ENCODE measurements around the gene KLF15.

The KLF15 gene

GRCh38 chr3:126389794-126390146, 32.6 kb upstream of the KLF15 start:
- DNase-seq (ENCODE audit: low read depth in 2 of 2, low spot score in 1 of 2) = no peak

- DNase-seq (ENCODE audit: low read depth in 2 of 2, low spot score in 1 of 2) = no peak
Observed at GRCh38 chr3:126389112-126389793, 32.0 kb upstream of the KLF15 start.

- DNase-seq (ENCODE audit: low read depth in 2 of 2, low spot score in 1 of 2) = no peak
Observed at GRCh38 chr3:126381966-126382365, 24.8 kb upstream of the KLF15 start.

- DNase-seq (ENCODE audit: low read depth in 2 of 2, low spot score in 1 of 2) = no peak
Observed at GRCh38 chr3:126380011-126380768, 23.0 kb upstream of the KLF15 start.

DNA sequence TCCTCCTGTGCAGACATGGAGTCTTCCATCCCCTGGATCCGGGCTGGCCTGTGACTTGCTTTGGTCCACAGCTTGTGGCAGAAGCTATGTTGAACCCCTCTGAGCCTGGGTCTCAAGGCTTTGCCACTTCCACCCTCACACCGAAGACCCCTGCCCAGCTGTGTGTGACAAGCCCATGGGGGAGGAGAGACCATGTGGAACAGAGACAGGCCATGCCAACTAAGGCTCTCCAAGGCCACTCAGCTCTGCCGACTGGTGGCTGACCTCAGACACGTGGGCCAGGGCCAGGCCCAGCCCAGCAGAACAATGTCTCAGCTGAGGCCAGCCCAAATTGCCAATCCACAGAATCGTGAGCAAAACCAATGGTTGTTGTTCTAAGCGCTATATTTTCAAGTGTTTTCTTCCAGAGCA, 21.1 kb upstream of the KLF15 start:
- DNase-seq (ENCODE audit: low read depth in 2 of 2, low spot score in 1 of 2) = no peak

- no peak for DNase-seq (ENCODE audit: low read depth in 2 of 2, low spot score in 1 of 2)
Observed at GRCh38 chr3:126377211-126377610, 20.0 kb upstream of the KLF15 start.

DNA sequence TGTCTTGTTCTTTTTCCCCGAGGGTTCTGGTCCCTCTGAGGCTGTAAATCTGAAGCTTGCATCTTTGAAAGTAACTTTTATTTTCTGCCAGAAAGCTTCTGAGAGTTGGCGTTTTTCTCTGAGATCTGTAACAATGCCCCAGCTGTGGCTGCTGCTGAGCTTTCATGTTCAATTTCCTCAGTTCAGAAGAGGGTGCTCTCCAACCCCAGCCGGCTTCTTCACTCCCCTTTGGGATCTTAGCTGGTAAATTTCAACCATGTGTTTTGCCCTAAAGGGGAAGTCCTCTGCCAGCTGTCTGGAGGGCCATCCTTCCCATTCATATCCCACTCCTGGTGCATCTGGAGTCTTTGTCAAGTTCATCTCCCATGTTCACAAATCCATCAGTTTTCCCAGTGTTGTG, 19.2 kb upstream of the KLF15 start:
- DNase-seq (ENCODE audit: low read depth in 2 of 2, low spot score in 1 of 2) = no peak

GRCh38 chr3:126375835-126376331, 18.7 kb upstream of the KLF15 start:
- no peak for DNase-seq (ENCODE audit: low read depth in 2 of 2, low spot score in 1 of 2)

- no peak for DNase-seq (ENCODE audit: low read depth in 2 of 2, low spot score in 1 of 2)
Observed at GRCh38 chr3:126373682-126374601, 16.7 kb upstream of the KLF15 start.

GRCh38 chr3:126373146-126373613, 16.0 kb upstream of the KLF15 start:
- DNase-seq (ENCODE audit: low read depth in 2 of 2, low spot score in 1 of 2) = no peak

- DNase-seq (ENCODE audit: low read depth in 2 of 2, low spot score in 1 of 2) = no peak
Observed at GRCh38 chr3:126372413-126373145, 15.4 kb upstream of the KLF15 start.

DNA sequence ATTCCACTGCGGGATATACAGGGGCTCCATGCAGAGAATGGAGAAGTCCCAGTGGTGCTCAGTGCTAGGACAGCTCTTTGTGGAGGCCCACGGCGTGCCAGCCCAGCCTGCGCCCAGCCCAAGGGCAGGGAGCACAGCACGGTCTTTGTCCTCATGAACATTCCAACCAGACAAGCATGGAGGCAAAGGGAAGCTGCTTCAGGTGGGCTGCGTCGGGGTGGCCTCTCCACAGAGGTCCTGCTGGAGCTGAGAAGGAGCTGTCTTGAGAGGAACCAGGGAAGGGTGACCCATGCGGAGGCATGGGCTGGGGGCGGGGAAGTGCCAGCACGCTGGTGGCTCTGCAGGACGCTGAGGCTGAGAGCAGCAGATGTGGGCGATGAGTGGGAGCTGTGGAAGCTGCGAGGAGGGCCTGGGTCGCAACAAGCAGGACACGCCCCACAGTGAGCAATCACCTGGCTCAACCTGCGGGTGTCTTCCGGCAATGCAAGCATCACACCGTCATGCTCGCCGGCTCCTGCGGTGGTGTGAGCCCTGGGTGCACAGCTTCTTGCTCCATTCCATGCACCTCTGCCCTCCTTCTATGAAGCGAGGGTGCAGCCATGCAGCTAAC, 14.0 kb upstream of the KLF15 start:
- no peak for DNase-seq (ENCODE audit: low read depth in 2 of 2, low spot score in 1 of 2)

DNA sequence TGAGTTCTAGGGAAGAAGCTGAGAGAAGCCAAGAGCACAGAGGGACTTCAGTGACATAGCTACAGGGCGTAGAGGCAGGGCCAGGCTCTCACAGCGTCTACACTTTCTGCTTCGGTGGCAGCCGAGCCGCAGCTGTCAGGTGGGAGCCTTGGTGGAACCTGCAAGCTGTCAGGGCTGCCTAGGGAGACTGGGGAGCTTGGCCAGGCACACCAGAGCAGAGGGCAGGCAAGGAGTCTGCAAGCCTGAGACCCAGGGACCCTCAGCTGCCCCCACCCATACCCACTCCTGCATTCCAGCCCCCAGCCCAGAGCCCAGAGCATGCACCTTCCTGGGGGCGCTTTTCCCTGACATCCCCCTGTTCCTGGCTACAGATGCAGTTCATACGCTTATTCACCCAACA, 13.4 kb upstream of the KLF15 start:
- no peak for DNase-seq (ENCODE audit: low read depth in 2 of 2, low spot score in 1 of 2)

GRCh38 chr3:126370055-126370454, 12.8 kb upstream of the KLF15 start:
- DNase-seq (ENCODE audit: low read depth in 2 of 2, low spot score in 1 of 2) = no peak

- no peak for DNase-seq (ENCODE audit: low read depth in 2 of 2, low spot score in 1 of 2)
Observed at GRCh38 chr3:126369490-126369889, 12.3 kb upstream of the KLF15 start.

- no peak for DNase-seq (ENCODE audit: low read depth in 2 of 2, low spot score in 1 of 2)
Observed at GRCh38 chr3:126367316-126367805, 10.2 kb upstream of the KLF15 start.

- DNase-seq (ENCODE audit: low read depth in 2 of 2, low spot score in 1 of 2) = no peak
Observed at GRCh38 chr3:126365351-126366277, 8.4 kb upstream of the KLF15 start.

DNA sequence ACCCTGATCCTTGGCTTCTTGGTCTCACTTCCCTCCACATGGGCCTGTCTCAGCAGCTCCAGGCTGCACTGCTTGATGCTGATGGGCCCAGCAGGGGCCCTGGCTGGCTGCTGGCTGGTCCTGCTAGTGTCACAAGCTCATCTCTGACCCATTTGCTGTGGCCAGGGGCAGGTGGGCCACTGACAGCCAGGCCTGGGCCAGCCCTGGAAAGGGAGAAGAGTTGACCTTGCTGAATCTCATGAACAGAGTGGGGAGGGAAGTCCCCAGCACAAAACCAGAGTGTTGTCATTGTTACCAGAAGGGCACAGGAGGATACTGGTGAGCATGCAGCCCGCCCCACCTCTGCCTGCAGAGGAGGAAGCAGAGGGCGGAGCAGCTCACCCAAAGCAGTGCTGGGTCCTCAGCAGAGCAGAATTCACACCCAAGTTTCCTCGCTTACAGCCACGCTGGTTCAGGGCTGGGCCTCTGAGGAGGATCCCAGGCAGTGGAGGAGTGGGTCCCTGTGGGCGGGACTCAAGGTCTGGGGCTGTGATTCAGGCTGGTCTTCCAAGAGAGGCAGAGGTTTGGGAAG, 7.6 kb upstream of the KLF15 start:
- DNase-seq (ENCODE audit: low read depth in 2 of 2, low spot score in 1 of 2) = no peak

Measured in stimulated activated CD8-positive, alpha-beta memory T cell treated with anti-CD3 and anti-CD28 coated beads, Interleukin-4, amount 100 ng/mL, for 1 hour (primary cell).